K562 (cell line): ENCODE data around the gene TTBK1. TPM values are rescaled to one million over a fixed set of nuclear protein-coding genes. Genes with fewer than 3 reads are reported as not detected.

Experiments used
- E2F3 ChIP-seq: fragments of 250-450 bp; sonication (Bioruptor Pico); IDR thresholded peaks from 2 replicates; pipeline ENCODE4 v1.4.0; 2020; ENCODE audit warnings: mild to moderate bottlenecking
- FOXM1 ChIP-seq, 2 experiments: fragments of 450-650 bp in 1 of 2; sonication (generic) in 1 of 2; formaldehyde crosslinking in 1 of 2; IDR thresholded peaks; 2 replicates each; pipeline versions ENCODE4 v1.6.1 to v1.9.0; 2017 to 2022; ENCODE audit warnings: low read depth in 2 of 2, mild to moderate bottlenecking in 2 of 2, missing genetic modification reagents in 1 of 2, moderate library complexity in 1 of 2
- MAFK ChIP-seq: IDR thresholded peaks from 2 replicates; pipeline ENCODE4 v1.6.1; 2011; ENCODE audit warnings: low read length, improper control_type of control experiment
- NCOA4 ChIP-seq: fragments of 450-650 bp; IDR thresholded peaks from 2 replicates; pipeline ENCODE4 v1.6.1; 2018; ENCODE audit warnings: mild to moderate bottlenecking; ENCODE audit not compliant: partially characterized antibody
- PKNOX1 ChIP-seq: fragments of 450-650 bp; IDR thresholded peaks from 2 replicates; pipeline ENCODE4 v1.6.1; 2016
- PRDM10 ChIP-seq: fragments of 450-650 bp; IDR thresholded peaks from 2 replicates; pipeline ENCODE4 v1.6.1; 2018; ENCODE audit not compliant: partially characterized antibody
- RFX7 ChIP-seq: fragments of 250-450 bp; sonication (Bioruptor Pico); IDR thresholded peaks from 2 replicates; pipeline ENCODE4 v1.5.1; 2021; ENCODE audit warnings: mild to moderate bottlenecking
- YBX1 ChIP-seq: fragments of 450-650 bp; IDR thresholded peaks from 2 replicates; pipeline ENCODE4 v1.7.1; 2016; ENCODE audit warnings: mild to moderate bottlenecking
- ZBTB40 ChIP-seq, 2 experiments: fragments of 450-650 bp in 1 of 2; sonication (generic) in 1 of 2; formaldehyde crosslinking in 1 of 2; IDR thresholded peaks; 2 replicates each; pipeline versions ENCODE4 v1.7.1 to v1.9.0; 2016 to 2022; ENCODE audit warnings: inconsistent platforms in 1 of 2, mild to moderate bottlenecking in 1 of 2, missing genetic modification reagents in 1 of 2
- ZKSCAN1 ChIP-seq: fragments of 150-350 bp; IDR thresholded peaks from 2 replicates; pipeline ENCODE4 v1.6.1; 2016; ENCODE audit warnings: low read depth, low read length
- ZNF41 ChIP-seq: fragments of 250-450 bp; sonication (Bioruptor Pico); conservative IDR thresholded peaks from 2 replicates; pipeline ENCODE4 v1.4.0; 2020; ENCODE audit warnings: mild to moderate bottlenecking
- polyA plus RNA-seq, 8 experiments: library from polyadenylated mRNA; depleted of rRNA in 4 of 8; stranded (reverse) in 5 of 8; unstranded in 3 of 8; fragments of >200 nt; fragmentation: Nextera tagmentation in 2 of 8; fragmentation: Illumina TruSeq in 1 of 8; extraction: Ambion mirVana in 2 of 8; extraction: Trizol in 1 of 8; gene quantifications; 2 replicates each; pipeline versions ENCODE4 v1.2.1 to v1.2.3, GENCODE V29; 2011 to 2014; ENCODE audit warnings: inconsistent platforms in 1 of 8, missing spikeins in 1 of 8
- total RNA-seq, 7 experiments: library from RNA; depleted of rRNA in 6 of 7; stranded (reverse); fragments of >200 nt in 6 of 7; fragmentation: Illumina TruSeq in 2 of 7; extraction: Trizol in 2 of 7; gene quantifications; 2 replicates each; pipeline versions ENCODE4 v1.2.1 to v1.2.3, GENCODE V29; 2011 to 2021; ENCODE audit warnings: low replicate concordance in 1 of 7

The TTBK1 gene
- total and polyA plus RNA-seq, 9 of the 15 experiments (the other 6 are each of a cell fraction or from before 2014, with no cell fraction given), result not detected

GRCh38 chr6:43334466-43335095 lies 91.3 kb downstream of the TTBK1 start (continued):
- TF ChIP-seq PKNOX1, result peak; percentile 47; the same call in 1 of the 2 replicates
- peak; percentile 8 for TF ChIP-seq PRDM10
- TF ChIP-seq FOXM1 (IDR thresholded peaks at IDR 0.05; ENCODE audit: low read depth), result no peak
- TF ChIP-seq FOXM1 (CRISPR knock-in tag; IDR thresholded peaks at IDR 0.05; ENCODE audit: low read depth), result no peak
- no peak for TF ChIP-seq ZNF41 (CRISPR knock-in tag)
- TF ChIP-seq ZBTB40 (IDR thresholded peaks at IDR 0.05), result 0 out of 2 replicates have a peak, but pooled peaks have one; percentile 46
- no peak for TF ChIP-seq ZBTB40 (CRISPR knock-in tag; IDR thresholded peaks at IDR 0.05)
- TF ChIP-seq RFX7, result no peak
- no peak for TF ChIP-seq NCOA4
- no peak for TF ChIP-seq YBX1
- TF ChIP-seq MAFK, result peak; percentile 9; the same call in 1 of the 2 replicates
- TF ChIP-seq ZKSCAN1, result no peak
- no peak for TF ChIP-seq E2F3 (CRISPR knock-in tag)
